ENCODE data around the gene SLC22A7.

Gene SLC22A7

GRCh38 chr6:43263314-43264178 is 34.5 kb upstream of the SLC22A7 start:
- ATAC-seq: peak; percentile 98

GRCh38 chr6:43264599-43265145 is 33.4 kb upstream of the SLC22A7 start:
- no peak for ATAC-seq
- TF ChIP-seq POU6F1 (CRISPR knock-in tag; IDR thresholded peaks at IDR 0.05; ENCODE audit: borderline replicate concordance, low read depth) (no peak), ZNF70 (CRISPR knock-in tag; IDR thresholded peaks at IDR 0.05) (no peak), TCF4 (CRISPR knock-in tag; IDR thresholded peaks at IDR 0.05; ENCODE audit: borderline replicate concordance) (no peak), SNAI2 (CRISPR knock-in tag; IDR thresholded peaks at IDR 0.05) (no peak), PPARA (CRISPR knock-in tag; IDR thresholded peaks at IDR 0.05; ENCODE audit: borderline replicate concordance) (no peak)

More at GRCh38 chr6:43263314-43264178, 34.5 kb upstream of the SLC22A7 start:
- TF ChIP-seq ZFP30 (CRISPR knock-in tag; IDR thresholded peaks at IDR 0.05) (no peak), ZFP3 (CRISPR knock-in tag; IDR thresholded peaks at IDR 0.05) (no peak), TOX (CRISPR knock-in tag; IDR thresholded peaks at IDR 0.05; ENCODE audit: borderline replicate concordance) (no peak), CREB5 (CRISPR knock-in tag; IDR thresholded peaks at IDR 0.05; ENCODE audit: low read depth) (no peak), CSDC2 (CRISPR knock-in tag; IDR thresholded peaks at IDR 0.05) (no peak), ZNF565 (CRISPR knock-in tag; conservative IDR thresholded peaks at IDR 0.05; ENCODE audit: low read depth) (no peak), RARB (CRISPR knock-in tag; IDR thresholded peaks at IDR 0.05) (no peak), ZNF8 (CRISPR knock-in tag; IDR thresholded peaks at IDR 0.05) (no peak), GLIS3 (CRISPR knock-in tag; IDR thresholded peaks at IDR 0.05) (no peak)

- TF ChIP-seq TSHZ2 (CRISPR knock-in tag; IDR thresholded peaks at IDR 0.05): no peak
- TF ChIP-seq ZFP3 (CRISPR knock-in tag; IDR thresholded peaks at IDR 0.05): no peak
- TF ChIP-seq PATZ1 (CRISPR knock-in tag; IDR thresholded peaks at IDR 0.05; ENCODE audit: borderline replicate concordance): no peak
- no peak for TF ChIP-seq ZC3H10 (CRISPR knock-in tag; IDR thresholded peaks at IDR 0.05)
- ATAC-seq: no peak
Observed at GRCh38 chr6:43265564-43265963, 32.5 kb upstream of the SLC22A7 start.

GRCh38 chr6:43267619-43268354 is 30.3 kb upstream of the SLC22A7 start:
- ATAC-seq: no peak
- TF ChIP-seq OSR1 (CRISPR knock-in tag; IDR thresholded peaks at IDR 0.05) (no peak), GLIS3 (CRISPR knock-in tag; IDR thresholded peaks at IDR 0.05) (no peak), ZFP3 (CRISPR knock-in tag; IDR thresholded peaks at IDR 0.05) (no peak), PPARA (CRISPR knock-in tag; IDR thresholded peaks at IDR 0.05; ENCODE audit: borderline replicate concordance) (no peak), TCF4 (CRISPR knock-in tag; IDR thresholded peaks at IDR 0.05; ENCODE audit: borderline replicate concordance) (no peak), ARNTL (CRISPR knock-in tag; IDR thresholded peaks at IDR 0.05; ENCODE audit: borderline replicate concordance, low read depth) (no peak), ISL1 (CRISPR knock-in tag; IDR thresholded peaks at IDR 0.05) (no peak), TSHZ2 (CRISPR knock-in tag; IDR thresholded peaks at IDR 0.05) (no peak), RARB (CRISPR knock-in tag; IDR thresholded peaks at IDR 0.05) (no peak), ZNF8 (CRISPR knock-in tag; IDR thresholded peaks at IDR 0.05) (no peak), SNAI2 (CRISPR knock-in tag; IDR thresholded peaks at IDR 0.05) (no peak), ESRRG (CRISPR knock-in tag; IDR thresholded peaks at IDR 0.05) (no peak), ZNF565 (CRISPR knock-in tag; conservative IDR thresholded peaks at IDR 0.05; ENCODE audit: low read depth) (no peak), PATZ1 (CRISPR knock-in tag; IDR thresholded peaks at IDR 0.05; ENCODE audit: borderline replicate concordance) (no peak)

All from SK-N-SH treated with all-trans-retinoic acid at 6 μM for 48 hours (cell line).